SK-N-SH (cell line): Measurements from ENCODE around the gene H2BK1. TPM values are rescaled to one million over a fixed set of nuclear protein-coding genes. Genes with fewer than 3 reads are reported as not detected.

ENCODE experiments used
- CTCF ChIA-PET: fragments of 300-600, 350-600 bp; formaldehyde crosslinking; extraction: SDS; loops from one replicate; lab custom pipeline; 2021; lab: Yijun Ruan, JAX
- POLR2A ChIA-PET: fragments of 350-600 bp; sonication (Branson Sonifier 250); formaldehyde crosslinking; extraction: SDS; loops from one replicate; lab custom pipeline; 2020; ENCODE audit warnings: antibody characterized with exemption, inconsistent platforms; lab: Yijun Ruan, JAX
- DNase-seq: peaks from one replicate; pipeline ENCODE4 v3.0.0; 2012
- H2AFZ ChIP-seq: fragments of 200-600 bp; sonication (generic); 2 replicates; pipeline ENCODE4 v1.8.1; 2016; ENCODE audit warnings: antibody characterized with exemption, mild to moderate bottlenecking, low read depth
- H3F3A ChIP-seq: fragments of 200-600 bp; sonication (generic); replicated peaks from 2 replicates; pipeline ENCODE3; 2016; ENCODE audit warnings: antibody characterized with exemption, mild to moderate bottlenecking; ENCODE audit not compliant: insufficient read depth
- H3K27ac ChIP-seq, 2 experiments: fragments of 200-500 bp in 1 of 2; fragments of 200-600 bp in 1 of 2; sonication (Bioruptor generic) in 1 of 2; sonication (generic), shearing (Covaris generic) in 1 of 2; 2 replicates each; pipeline versions ENCODE4 v1.5.1 to v1.6.1; 2014 to 2016; ENCODE audit warnings: low read depth in 2 of 2, inconsistent platforms in 1 of 2, low read length in 1 of 2, mild to moderate bottlenecking in 1 of 2, mixed read lengths in 1 of 2
- H3K27me3 ChIP-seq: fragments of 200-600 bp; sonication (generic), shearing (Covaris generic); 2 replicates; pipeline ENCODE4 v1.6.1; 2016; ENCODE audit warnings: mixed run types; ENCODE audit not compliant: insufficient read depth
- H3K36me3 ChIP-seq, 2 experiments: fragments of 200-500 bp in 1 of 2; fragments of 200-600 bp in 1 of 2; sonication (Bioruptor generic) in 1 of 2; sonication (generic) in 1 of 2; replicated peaks in 1 of 2; 2 replicates each; pipeline versions ENCODE3 to v1.5.1; 2014 to 2016; ENCODE audit warnings: low read length in 1 of 2, mild to moderate bottlenecking in 1 of 2; ENCODE audit not compliant: insufficient read depth in 2 of 2, control insufficient read depth in 1 of 2
- H3K4me1 ChIP-seq, 2 experiments: fragments of 200-500 bp in 1 of 2; fragments of 200-600 bp in 1 of 2; sonication (Bioruptor generic) in 1 of 2; sonication (generic), shearing (Covaris generic) in 1 of 2; 2 replicates each; pipeline versions ENCODE4 v1.5.1 to v1.6.1; 2014 to 2016; ENCODE audit warnings: low read depth in 1 of 2, low read length in 1 of 2, mixed run types in 1 of 2; ENCODE audit not compliant: insufficient read depth in 2 of 2, control insufficient read depth in 1 of 2
- H3K4me2 ChIP-seq: fragments of 200-600 bp; sonication (generic), shearing (Covaris generic); 2 replicates; pipeline ENCODE4 v1.6.1; 2017; ENCODE audit warnings: mixed run types
- H3K4me3 ChIP-seq, 2 experiments: fragments of 200-500 bp in 1 of 2; fragments of 200-600 bp in 1 of 2; sonication (Bioruptor generic) in 1 of 2; sonication (generic), shearing (Covaris generic) in 1 of 2; 2 replicates each; pipeline versions ENCODE4 v1.5.1 to v1.8.1; 2014 to 2016; ENCODE audit warnings: low read depth in 2 of 2, inconsistent platforms in 1 of 2, low read length in 1 of 2, mild to moderate bottlenecking in 1 of 2, mixed read lengths in 1 of 2, moderate library complexity in 1 of 2
- H3K79me2 ChIP-seq: fragments of 200-600 bp; sonication (generic); 2 replicates; pipeline ENCODE4 v1.8.1; 2017; ENCODE audit warnings: mild to moderate bottlenecking; ENCODE audit not compliant: insufficient read depth
- H3K9ac ChIP-seq: fragments of 200-600 bp; sonication (generic); 2 replicates; pipeline ENCODE4 v1.6.1; 2017; ENCODE audit warnings: mixed run types
- H3K9me2 ChIP-seq: fragments of 200-600 bp; sonication (generic); 2 replicates; pipeline ENCODE4 v1.6.1; 2017; ENCODE audit warnings: mixed run types
- H3K9me3 ChIP-seq: fragments of 200-600 bp; sonication (generic); 2 replicates; pipeline ENCODE4 v1.6.1; 2017; ENCODE audit warnings: mixed run types, mild to moderate bottlenecking, moderate library complexity
- H4K20me1 ChIP-seq: fragments of 200-600 bp; sonication (generic); 2 replicates; pipeline ENCODE4 v1.6.1; 2017; ENCODE audit warnings: mild to moderate bottlenecking, mixed run types; ENCODE audit not compliant: insufficient read depth
- ELF1 ChIP-seq: IDR thresholded peaks from 2 replicates; pipeline ENCODE4 v1.4.0; 2012
- EP300 ChIP-seq, 2 experiments: IDR thresholded peaks; 2 replicates each; pipeline versions ENCODE4 v1.4.0 to v1.6.1; 2012; ENCODE audit warnings: borderline replicate concordance in 1 of 2, low read depth in 1 of 2, low read length in 1 of 2
- GABPA ChIP-seq: IDR thresholded peaks from 2 replicates; pipeline ENCODE4 v1.4.0; 2012; ENCODE audit warnings: low read depth, mild to moderate bottlenecking
- GATA2 ChIP-seq: sonication (generic); formaldehyde crosslinking; IDR thresholded peaks from 2 replicates; pipeline ENCODE4 v1.5.0; 2020; ENCODE audit warnings: mild to moderate bottlenecking, missing genetic modification reagents
- MXI1 ChIP-seq: IDR thresholded peaks from 2 replicates; pipeline ENCODE4 v1.6.1; 2012; ENCODE audit warnings: mild to moderate bottlenecking, low read depth, low read length, improper control_type of control experiment
- POLR2AphosphoS5 ChIP-seq: IDR thresholded peaks from 2 replicates; pipeline ENCODE4 v1.6.1; 2012; ENCODE audit warnings: low read depth, low read length
- RAD21 ChIP-seq: IDR thresholded peaks from 2 replicates; pipeline ENCODE4 v1.6.1; 2012; ENCODE audit warnings: mild to moderate bottlenecking, low read length
- RCOR1 ChIP-seq: fragments of 150-350 bp; IDR thresholded peaks from 2 replicates; pipeline ENCODE4 v1.6.1; 2017; ENCODE audit warnings: antibody characterized with exemption, low read length
- SIN3A ChIP-seq: IDR thresholded peaks from 2 replicates; pipeline ENCODE4 v1.6.1; 2012; ENCODE audit warnings: low read depth, mild to moderate bottlenecking, low read length, moderate library complexity, borderline replicate concordance
- TAF1 ChIP-seq: IDR thresholded peaks from 2 replicates; pipeline ENCODE4 v1.6.1; 2012; ENCODE audit warnings: low read depth, mild to moderate bottlenecking, low read length, moderate library complexity, borderline replicate concordance
- TCF12 ChIP-seq: IDR thresholded peaks from 2 replicates; pipeline ENCODE4 v1.4.0; 2012
- WGBS: methylation state at CpG from one replicate; pipeline ENCODE4 v1.1.6; 2017; ENCODE audit warnings: low lambda C conversion rate; 5-methylcytosine and 5-hydroxymethylcytosine counted together
- polyA plus RNA-seq, 3 experiments: library from polyadenylated mRNA; depleted of rRNA; stranded (reverse); fragments of >200 nt; gene quantifications; 2 replicates each; pipeline ENCODE4 v1.2.3, GENCODE V29; 2012
- TF ChIP-seq, protein P1 (sequence below): IDR thresholded peaks from 2 replicates; pipeline ENCODE4 v1.4.0; 2012; ENCODE audit warnings: low read depth
- TF ChIP-seq, protein P2 (sequence below): IDR thresholded peaks from 2 replicates; pipeline ENCODE4 v1.6.1; 2012; ENCODE audit warnings: mild to moderate bottlenecking, low read depth, low read length, moderate library complexity
- TF ChIP-seq, protein P3 (sequence below): fragments of 200-600 bp; sonication (generic); IDR thresholded peaks from 2 replicates; pipeline ENCODE4 v1.6.1; 2017; ENCODE audit warnings: antibody characterized with exemption, mild to moderate bottlenecking, moderate library complexity
- TF ChIP-seq, protein P4 (sequence below): fragments of 150-350 bp; IDR thresholded peaks from 2 replicates; pipeline ENCODE4 v1.6.1; 2016; ENCODE audit warnings: mild to moderate bottlenecking, low read depth, low read length
- TF ChIP-seq, protein P5 (sequence below): fragments of 150-350 bp; IDR thresholded peaks from 2 replicates; pipeline ENCODE4 v1.6.1; 2017; ENCODE audit warnings: antibody characterized with exemption, low read length, low read depth, borderline replicate concordance

H2BK1 gene
- polyA plus RNA-seq, 1 of the 3 experiments (the other 2 are of a cell fraction) = not detected

DNA sequence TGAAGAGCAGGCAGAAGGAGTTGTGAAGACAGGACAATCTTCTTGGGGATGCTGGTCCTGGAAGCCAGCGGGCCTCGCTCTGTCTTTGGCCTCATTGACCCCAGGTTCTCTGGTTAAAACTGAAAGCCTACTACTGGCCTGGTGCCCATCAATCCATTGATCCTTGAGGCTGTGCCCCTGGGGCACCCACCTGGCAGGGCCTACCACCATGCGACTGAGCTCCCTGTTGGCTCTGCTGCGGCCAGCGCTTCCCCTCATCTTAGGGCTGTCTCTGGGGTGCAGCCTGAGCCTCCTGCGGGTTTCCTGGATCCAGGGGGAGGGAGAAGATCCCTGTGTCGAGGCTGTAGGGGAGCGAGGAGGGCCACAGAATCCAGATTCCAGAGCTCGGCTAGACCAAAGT is 23.5 kb upstream of the H2BK1 start:
- CTCF ChIA-PET = interaction anchor here (1.2 to 7.7 kb wide), 2 partner anchors 11 to 22 kb away, joined by 3 to 122 read pairs; no protein-coding TSS in a partner anchor
- peaks cover 57% of the 10 kb centered on the region for H4K20me1 ChIP-seq
- 85% methylated on average over 9 of the region's 9 CpGs for WGBS

DNA sequence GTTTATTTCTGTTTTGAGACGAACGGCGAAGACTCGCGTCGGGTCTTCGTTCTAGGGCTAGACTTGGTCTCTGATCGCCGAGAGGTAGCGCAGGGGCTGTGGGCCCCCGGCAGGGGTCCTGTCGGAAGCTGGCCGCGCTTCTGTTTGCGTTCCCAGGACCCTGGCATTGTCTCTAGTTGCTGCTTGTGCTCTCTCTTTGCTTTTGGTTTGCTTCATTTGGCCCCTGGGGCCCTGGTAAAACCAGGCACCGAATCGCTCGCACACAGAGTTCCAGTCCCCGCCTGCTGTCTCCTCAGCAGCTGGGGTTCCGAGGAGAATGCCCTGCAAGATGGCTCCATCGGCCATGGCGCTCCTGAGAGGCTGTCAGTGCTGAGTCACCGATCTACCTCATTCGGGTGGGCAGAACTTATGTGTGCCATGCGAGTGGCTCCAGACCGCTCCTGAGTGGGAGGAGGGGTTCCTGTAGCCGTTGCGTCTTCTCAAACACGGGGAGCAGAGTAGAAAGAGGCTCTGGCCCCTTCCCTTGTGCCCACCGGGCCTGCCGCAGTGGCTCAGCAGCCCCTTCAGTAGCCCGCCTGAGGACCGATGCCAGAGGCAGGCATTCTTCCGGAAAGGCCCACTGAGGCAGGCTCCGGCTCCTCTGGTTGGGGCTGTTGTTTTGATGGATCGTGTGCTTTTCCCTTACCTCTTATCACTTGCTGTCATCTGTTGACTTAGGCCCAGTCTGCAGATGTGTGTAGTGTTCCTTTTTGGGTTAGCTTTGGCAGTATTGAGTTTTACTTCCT is 22.8 kb upstream of the H2BK1 start:
- H3K9ac ChIP-seq = peak overlapping the region; percentile 97
- no peaks in the 10 kb centered on the region for H3K9me3 ChIP-seq
- DNase-seq = peak; percentile 82
- peak overlapping the region; percentile 84 to 91 for H3K27ac ChIP-seq
- peak overlapping the region; percentile 94 for H3K4me2 ChIP-seq
- ChIA-PET CTCF (interaction anchor here (1.2 to 7.7 kb wide), 4 partner anchors 12 to 109 kb away, joined by 3 to 122 read pairs (median 4); partner anchors contain the start of gene GBX1), POLR2A (interaction anchor here (1.0 to 2.1 kb wide), 7 partner anchors 10 to 205 kb away, joined by 3 to 18 read pairs (median 5); partner anchors contain the start of genes ABCB8, FASTK and SMARCD3)
- H3F3A ChIP-seq = peaks cover 6% of the 10 kb centered on the region
- H3K79me2 ChIP-seq = peaks cover 63% of the 10 kb centered on the region
- 5% methylated on average over 30 of the region's 36 CpGs for WGBS
- H2AFZ ChIP-seq = peak overlapping the region; percentile 20; the same call in 1 of the 2 replicates
- H3K36me3 ChIP-seq = peaks cover 34 to 37% of the 10 kb centered on the region in 2 experiments
- peaks cover 50% of the 10 kb centered on the region for H4K20me1 ChIP-seq
- no peaks in the 10 kb centered on the region for H3K9me2 ChIP-seq
- peak overlapping the region; percentile 95 to 100 for H3K4me3 ChIP-seq
- H3K27me3 ChIP-seq = no peaks in the 10 kb centered on the region
- peaks cover 6 to 22% of the 10 kb centered on the region in 2 experiments for H3K4me1 ChIP-seq
- TF ChIP-seq, protein P1, sequence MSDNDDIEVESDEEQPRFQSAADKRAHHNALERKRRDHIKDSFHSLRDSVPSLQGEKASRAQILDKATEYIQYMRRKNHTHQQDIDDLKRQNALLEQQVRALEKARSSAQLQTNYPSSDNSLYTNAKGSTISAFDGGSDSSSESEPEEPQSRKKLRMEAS = peak; percentile 83
- TF ChIP-seq, protein P2, sequence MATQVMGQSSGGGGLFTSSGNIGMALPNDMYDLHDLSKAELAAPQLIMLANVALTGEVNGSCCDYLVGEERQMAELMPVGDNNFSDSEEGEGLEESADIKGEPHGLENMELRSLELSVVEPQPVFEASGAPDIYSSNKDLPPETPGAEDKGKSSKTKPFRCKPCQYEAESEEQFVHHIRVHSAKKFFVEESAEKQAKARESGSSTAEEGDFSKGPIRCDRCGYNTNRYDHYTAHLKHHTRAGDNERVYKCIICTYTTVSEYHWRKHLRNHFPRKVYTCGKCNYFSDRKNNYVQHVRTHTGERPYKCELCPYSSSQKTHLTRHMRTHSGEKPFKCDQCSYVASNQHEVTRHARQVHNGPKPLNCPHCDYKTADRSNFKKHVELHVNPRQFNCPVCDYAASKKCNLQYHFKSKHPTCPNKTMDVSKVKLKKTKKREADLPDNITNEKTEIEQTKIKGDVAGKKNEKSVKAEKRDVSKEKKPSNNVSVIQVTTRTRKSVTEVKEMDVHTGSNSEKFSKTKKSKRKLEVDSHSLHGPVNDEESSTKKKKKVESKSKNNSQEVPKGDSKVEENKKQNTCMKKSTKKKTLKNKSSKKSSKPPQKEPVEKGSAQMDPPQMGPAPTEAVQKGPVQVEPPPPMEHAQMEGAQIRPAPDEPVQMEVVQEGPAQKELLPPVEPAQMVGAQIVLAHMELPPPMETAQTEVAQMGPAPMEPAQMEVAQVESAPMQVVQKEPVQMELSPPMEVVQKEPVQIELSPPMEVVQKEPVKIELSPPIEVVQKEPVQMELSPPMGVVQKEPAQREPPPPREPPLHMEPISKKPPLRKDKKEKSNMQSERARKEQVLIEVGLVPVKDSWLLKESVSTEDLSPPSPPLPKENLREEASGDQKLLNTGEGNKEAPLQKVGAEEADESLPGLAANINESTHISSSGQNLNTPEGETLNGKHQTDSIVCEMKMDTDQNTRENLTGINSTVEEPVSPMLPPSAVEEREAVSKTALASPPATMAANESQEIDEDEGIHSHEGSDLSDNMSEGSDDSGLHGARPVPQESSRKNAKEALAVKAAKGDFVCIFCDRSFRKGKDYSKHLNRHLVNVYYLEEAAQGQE = no peak
- TF ChIP-seq POLR2AphosphoS5 (peak; percentile 61; the same call in 1 of the 2 replicates), GABPA (no peak), ELF1 (no peak), RCOR1 (no peak), RAD21 (no peak), MXI1 (peak; percentile 82), GATA2 (0 out of 2 replicates have a peak, but pooled peaks have one; percentile 22)

More for the DNA sequence above, 23.5 kb upstream of the H2BK1 start:
- peak overlapping the region; percentile 97 for H3K9ac ChIP-seq
- H3K9me3 ChIP-seq = no peaks in the 10 kb centered on the region
- H3K4me1 ChIP-seq = peaks cover 6 to 19% of the 10 kb centered on the region in 2 experiments
- no peak overlapping the region for H2AFZ ChIP-seq
- H3K4me2 ChIP-seq = peak overlapping the region; percentile 94
- H3K27ac ChIP-seq = peak overlapping the region in 1 of 2 experiments; percentile 84; a peak in 3 of 4 replicates
- H3K79me2 ChIP-seq = peaks cover 69% of the 10 kb centered on the region
- no peak for TF ChIP-seq TCF12
- TF ChIP-seq, protein P3, sequence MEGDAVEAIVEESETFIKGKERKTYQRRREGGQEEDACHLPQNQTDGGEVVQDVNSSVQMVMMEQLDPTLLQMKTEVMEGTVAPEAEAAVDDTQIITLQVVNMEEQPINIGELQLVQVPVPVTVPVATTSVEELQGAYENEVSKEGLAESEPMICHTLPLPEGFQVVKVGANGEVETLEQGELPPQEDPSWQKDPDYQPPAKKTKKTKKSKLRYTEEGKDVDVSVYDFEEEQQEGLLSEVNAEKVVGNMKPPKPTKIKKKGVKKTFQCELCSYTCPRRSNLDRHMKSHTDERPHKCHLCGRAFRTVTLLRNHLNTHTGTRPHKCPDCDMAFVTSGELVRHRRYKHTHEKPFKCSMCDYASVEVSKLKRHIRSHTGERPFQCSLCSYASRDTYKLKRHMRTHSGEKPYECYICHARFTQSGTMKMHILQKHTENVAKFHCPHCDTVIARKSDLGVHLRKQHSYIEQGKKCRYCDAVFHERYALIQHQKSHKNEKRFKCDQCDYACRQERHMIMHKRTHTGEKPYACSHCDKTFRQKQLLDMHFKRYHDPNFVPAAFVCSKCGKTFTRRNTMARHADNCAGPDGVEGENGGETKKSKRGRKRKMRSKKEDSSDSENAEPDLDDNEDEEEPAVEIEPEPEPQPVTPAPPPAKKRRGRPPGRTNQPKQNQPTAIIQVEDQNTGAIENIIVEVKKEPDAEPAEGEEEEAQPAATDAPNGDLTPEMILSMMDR = no peak
- TF ChIP-seq, protein P4, sequence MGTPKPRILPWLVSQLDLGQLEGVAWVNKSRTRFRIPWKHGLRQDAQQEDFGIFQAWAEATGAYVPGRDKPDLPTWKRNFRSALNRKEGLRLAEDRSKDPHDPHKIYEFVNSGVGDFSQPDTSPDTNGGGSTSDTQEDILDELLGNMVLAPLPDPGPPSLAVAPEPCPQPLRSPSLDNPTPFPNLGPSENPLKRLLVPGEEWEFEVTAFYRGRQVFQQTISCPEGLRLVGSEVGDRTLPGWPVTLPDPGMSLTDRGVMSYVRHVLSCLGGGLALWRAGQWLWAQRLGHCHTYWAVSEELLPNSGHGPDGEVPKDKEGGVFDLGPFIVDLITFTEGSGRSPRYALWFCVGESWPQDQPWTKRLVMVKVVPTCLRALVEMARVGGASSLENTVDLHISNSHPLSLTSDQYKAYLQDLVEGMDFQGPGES = no peak
- no peak for TF ChIP-seq ELF1
- TF ChIP-seq TAF1 = no peak
- no peak for TF ChIP-seq SIN3A
- no peak for TF ChIP-seq EP300 (IDR thresholded peaks at IDR 0.05; ENCODE audit: borderline replicate concordance in 1 of 2, low read depth in 1 of 2, low read length in 1 of 2)
- TF ChIP-seq, protein P5, sequence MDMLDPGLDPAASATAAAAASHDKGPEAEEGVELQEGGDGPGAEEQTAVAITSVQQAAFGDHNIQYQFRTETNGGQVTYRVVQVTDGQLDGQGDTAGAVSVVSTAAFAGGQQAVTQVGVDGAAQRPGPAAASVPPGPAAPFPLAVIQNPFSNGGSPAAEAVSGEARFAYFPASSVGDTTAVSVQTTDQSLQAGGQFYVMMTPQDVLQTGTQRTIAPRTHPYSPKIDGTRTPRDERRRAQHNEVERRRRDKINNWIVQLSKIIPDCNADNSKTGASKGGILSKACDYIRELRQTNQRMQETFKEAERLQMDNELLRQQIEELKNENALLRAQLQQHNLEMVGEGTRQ = no peak
- peaks cover 9% of the 10 kb centered on the region for H3F3A ChIP-seq
- peaks cover 41 to 43% of the 10 kb centered on the region in 2 experiments for H3K36me3 ChIP-seq
- no peaks in the 10 kb centered on the region for H3K27me3 ChIP-seq
- POLR2A ChIA-PET = interaction anchor here (2.1 kb wide), 1 partner anchor 10 kb away, joined by 18 read pairs; no protein-coding TSS in a partner anchor
- peak; percentile 29 for DNase-seq
- H3K9me2 ChIP-seq = no peaks in the 10 kb centered on the region
- peak overlapping the region; percentile 95 to 100 for H3K4me3 ChIP-seq
